Psoas muscle (tissue), 8 donors: ENCODE results near the gene BAIAP3. TPM values are rescaled to one million over a fixed set of nuclear protein-coding genes. Genes with fewer than 3 reads are reported as not detected.

Experiments used
- ATAC-seq, 4 donors: fragments of 200-7000 bp; cut with Tn5 transposase; one replicate each; pipeline ENCODE4 v1.9.1; 2020; ENCODE audit warnings: moderate library complexity in 3 of 4, mild to moderate bottlenecking in 2 of 4
- DNase-seq, 2 donors: peaks; one replicate each; pipeline ENCODE4 v3.0.0-alpha.2; 2020
- H3K27ac ChIP-seq: fragments of 200-600 bp; one replicate; pipeline ENCODE4 v1.8.0; 2022
- H3K27me3 ChIP-seq, 3 donors: fragments of 200-600 bp in 1 of 3; one replicate each; pipeline versions ENCODE4 v1.6.1 to v1.8.0; 2013 to 2022; ENCODE audit warnings: low read length in 2 of 3, mild to moderate bottlenecking in 2 of 3, moderate library complexity in 1 of 3; ENCODE audit not compliant: insufficient read depth in 3 of 3
- H3K36me3 ChIP-seq, 2 donors: fragments of 200-600 bp in 1 of 2; one replicate each; pipeline versions ENCODE4 v1.6.1 to v1.8.0; 2013 to 2022; ENCODE audit warnings: low read depth in 1 of 2, mild to moderate bottlenecking in 1 of 2, moderate library complexity in 1 of 2; ENCODE audit not compliant: insufficient read depth in 1 of 2
- H3K4me1 ChIP-seq: fragments of 200-600 bp; one replicate; pipeline ENCODE4 v1.8.0; 2022
- H3K4me3 ChIP-seq: fragments of 200-600 bp; one replicate; pipeline ENCODE4 v1.8.0; 2022; ENCODE audit warnings: mild to moderate bottlenecking
- H3K9me3 ChIP-seq: fragments of 200-600 bp; one replicate; pipeline ENCODE4 v1.8.0; 2022
- WGBS, 3 donors: extraction: QIAGEN DNeasy Blood & Tissue Kit; methylation state at CpG; one replicate each; pipeline versions ENCODE4 v1.1.6 to v1.1.7; 2013; 5-methylcytosine and 5-hydroxymethylcytosine counted together
- intact Hi-C, 2 donors: fragments of 100-400 bp; cut with DNase I; formaldehyde crosslinking; loops; one replicate each; pipeline versions ENCODE4 v1.11.0 to v1.14.2; 2022
- polyA plus RNA-seq, 3 donors: library from polyadenylated mRNA; stranded (reverse); fragments of 200-250 nt; gene quantifications; one replicate each; pipeline ENCODE4 v1.2.3, GENCODE V29; 2013
- total RNA-seq, 4 donors: library from RNA; stranded (reverse); fragmentation: NEBNext Ultra II Directional in 2 of 4; extraction: Animal tissue kit (Norgen Biotek cat#: 25700) in 2 of 4; gene quantifications; one replicate each; pipeline versions ENCODE4 v1.2.1 to v1.2.4, GENCODE V29; 2021 to 2023
- TF ChIP-seq, protein P1 (sequence below): fragments of 200-600 bp; IDR thresholded peaks from one replicate; pipeline ENCODE4 v1.8.0; 2022; ENCODE audit warnings: antibody characterized with exemption
- donor health status: healthy with polysubstance abuse.
- donor health status: DM: no; HTN: no; CAD: no; lungs with moderate emphysema.
- donor health status: Bipolar disorder and iron deficiency.
- donor health status: healthy.
- donor health status: DM: yes; HTN: yes; CAD: no.
- donor health status: DM: no; HTN: no; CAD: no.
- donor health status: DM: no; HTN: no; CAD: no.
- donor health status: DM: yes; HTN: yes; CAD: no.

The BAIAP3 gene
- total and polyA plus RNA-seq, 7 donors: 0.38 to 3.5 (median 1.1) TPM

DNA sequence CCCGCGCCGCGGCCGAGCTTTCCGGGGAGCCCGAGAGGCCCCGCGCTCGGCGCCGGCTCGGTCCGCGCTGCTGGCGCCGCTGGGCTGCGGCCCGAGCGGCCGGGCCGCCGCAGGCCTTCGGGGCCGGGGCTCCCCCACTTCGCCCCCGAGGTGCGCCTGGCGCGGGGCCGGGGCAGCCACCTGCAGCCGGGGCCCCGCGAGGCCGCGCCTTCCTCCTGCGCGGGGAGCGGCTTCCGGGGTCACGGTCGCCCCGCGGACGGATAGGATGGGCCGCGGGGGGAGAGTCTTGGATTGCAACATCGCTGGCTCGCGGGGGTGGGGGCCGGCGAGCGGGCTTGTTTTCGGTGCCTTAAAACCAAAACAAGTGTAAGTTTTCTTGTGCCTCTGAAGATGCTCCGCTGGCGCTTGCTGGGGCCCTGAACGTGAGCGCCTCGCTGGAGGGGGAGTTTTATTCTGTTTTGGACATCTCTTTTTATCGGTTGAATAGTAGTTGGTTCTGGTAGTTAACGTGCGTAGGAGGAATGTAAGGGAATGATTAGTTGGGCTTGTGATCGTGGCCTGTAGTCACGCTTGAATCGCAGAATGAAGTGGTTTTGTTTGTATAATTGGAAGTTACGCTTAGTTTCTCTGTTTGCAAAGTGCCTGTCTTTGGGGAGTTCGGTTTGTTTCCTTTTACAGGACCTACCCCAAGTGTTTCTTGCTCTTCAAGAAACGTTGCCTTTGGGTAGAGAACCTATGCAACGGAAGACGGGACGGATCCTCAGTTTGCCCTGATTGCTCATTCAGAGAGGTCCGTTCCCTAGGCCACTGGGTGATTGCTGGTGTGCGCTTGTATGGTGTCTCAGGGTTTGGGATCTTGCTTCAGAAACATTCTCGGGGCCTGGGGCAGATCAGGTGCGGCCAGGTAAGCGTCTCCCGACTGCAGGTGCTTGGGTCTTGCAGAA is 23.3 kb upstream of the BAIAP3 start:
- H3K4me3 ChIP-seq: peak overlapping the region; percentile 90
- peaks cover 37% of the 10 kb centered on the region for H3K4me1 ChIP-seq
- peaks cover 0 to 14% of the 10 kb centered on the region in 2 donors for H3K36me3 ChIP-seq
- ATAC-seq: no peak
- DNase-seq: peak; percentile 78 to 82
- WGBS, 3 donors: 1 to 2% (median 1%) methylated on average over 46 to 77 of the region's 77 CpGs
- H3K27me3 ChIP-seq: no peaks in the 10 kb centered on the region
- intact Hi-C loops: no loop called here
- TF ChIP-seq, protein P1, sequence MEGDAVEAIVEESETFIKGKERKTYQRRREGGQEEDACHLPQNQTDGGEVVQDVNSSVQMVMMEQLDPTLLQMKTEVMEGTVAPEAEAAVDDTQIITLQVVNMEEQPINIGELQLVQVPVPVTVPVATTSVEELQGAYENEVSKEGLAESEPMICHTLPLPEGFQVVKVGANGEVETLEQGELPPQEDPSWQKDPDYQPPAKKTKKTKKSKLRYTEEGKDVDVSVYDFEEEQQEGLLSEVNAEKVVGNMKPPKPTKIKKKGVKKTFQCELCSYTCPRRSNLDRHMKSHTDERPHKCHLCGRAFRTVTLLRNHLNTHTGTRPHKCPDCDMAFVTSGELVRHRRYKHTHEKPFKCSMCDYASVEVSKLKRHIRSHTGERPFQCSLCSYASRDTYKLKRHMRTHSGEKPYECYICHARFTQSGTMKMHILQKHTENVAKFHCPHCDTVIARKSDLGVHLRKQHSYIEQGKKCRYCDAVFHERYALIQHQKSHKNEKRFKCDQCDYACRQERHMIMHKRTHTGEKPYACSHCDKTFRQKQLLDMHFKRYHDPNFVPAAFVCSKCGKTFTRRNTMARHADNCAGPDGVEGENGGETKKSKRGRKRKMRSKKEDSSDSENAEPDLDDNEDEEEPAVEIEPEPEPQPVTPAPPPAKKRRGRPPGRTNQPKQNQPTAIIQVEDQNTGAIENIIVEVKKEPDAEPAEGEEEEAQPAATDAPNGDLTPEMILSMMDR: no peak
- peak overlapping the region; percentile 68 for H3K27ac ChIP-seq
- H3K9me3 ChIP-seq: no peaks in the 10 kb centered on the region

DNA sequence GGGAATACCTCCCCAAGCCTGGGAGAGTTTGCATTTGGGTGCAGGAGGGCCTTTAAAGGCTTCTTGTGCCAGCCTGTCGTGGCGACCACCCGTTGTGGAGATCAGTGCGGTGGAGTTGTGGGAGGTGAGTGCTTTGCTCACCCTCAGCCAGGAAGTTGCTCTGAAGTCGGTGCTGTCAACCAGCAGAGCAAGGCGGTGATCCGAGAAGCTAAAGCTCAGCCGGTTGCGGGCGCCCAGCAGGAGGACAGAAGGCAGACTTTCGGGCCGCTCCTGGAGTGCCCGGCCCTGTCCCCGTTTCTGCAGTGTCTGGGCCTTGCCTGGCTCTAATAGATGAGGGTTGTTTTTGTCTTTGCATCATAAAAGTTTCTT is 22.6 kb upstream of the BAIAP3 start:
- WGBS, 3 donors: 4 to 8% (median 4%) methylated on average over 14 of the region's 14 CpGs

DNA sequence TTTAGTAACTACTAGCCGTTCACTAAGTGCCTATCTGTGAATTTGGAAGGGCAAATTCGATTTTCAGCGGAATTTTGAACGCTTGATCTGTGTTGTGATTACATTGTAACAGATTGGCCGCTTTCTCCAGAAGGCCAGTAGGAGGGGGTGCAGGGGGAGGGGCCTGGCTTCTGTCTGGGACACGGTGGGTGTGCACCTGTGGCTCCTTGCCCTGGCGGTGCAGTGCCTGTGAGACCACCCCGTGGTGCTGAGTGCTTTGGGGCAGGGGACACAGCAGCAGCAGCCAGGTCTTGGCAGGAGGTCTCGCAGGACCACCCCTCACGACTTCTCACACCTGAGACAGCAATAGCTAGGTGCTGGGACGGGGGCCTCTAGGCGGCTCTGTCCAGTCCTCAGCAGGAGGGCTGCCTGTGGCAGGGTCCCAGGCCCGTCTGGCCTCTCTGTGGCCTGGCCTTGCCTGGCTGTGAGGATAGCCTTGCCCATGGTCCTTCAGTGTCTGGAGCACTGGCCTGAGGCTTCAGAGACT is 22.2 kb upstream of the BAIAP3 start:
- Histone ChIP-seq H3K9me3 (no peaks in the 10 kb centered on the region), H3K27me3 (no peaks in the 10 kb centered on the region), H3K4me1 (peaks cover 37% of the 10 kb centered on the region), H3K27ac (peak overlapping the region; percentile 68), H3K36me3 (peaks cover 4 to 25% of the 10 kb centered on the region in 2 donors), H3K4me3 (peak overlapping the region; percentile 90)
- ATAC-seq (no peak), DNase-seq (no peak)
- 15 to 21% (median 19%) methylated on average over 13 of the region's 13 CpGs for WGBS, 3 donors
- TF ChIP-seq, protein P1: no peak
- intact Hi-C loops: no loop called here

More for the DNA sequence above, 22.6 kb upstream of the BAIAP3 start:
- peaks cover 37% of the 10 kb centered on the region for H3K4me1 ChIP-seq
- no peak for DNase-seq
- no peaks in the 10 kb centered on the region for H3K27me3 ChIP-seq
- no peaks in the 10 kb centered on the region for H3K9me3 ChIP-seq
- intact Hi-C loops: no loop called here
- peak overlapping the region; percentile 90 for H3K4me3 ChIP-seq
- ATAC-seq: no peak
- TF ChIP-seq, protein P1: no peak
- H3K27ac ChIP-seq: peak overlapping the region; percentile 68
- peaks cover 4 to 20% of the 10 kb centered on the region in 2 donors for H3K36me3 ChIP-seq

DNA sequence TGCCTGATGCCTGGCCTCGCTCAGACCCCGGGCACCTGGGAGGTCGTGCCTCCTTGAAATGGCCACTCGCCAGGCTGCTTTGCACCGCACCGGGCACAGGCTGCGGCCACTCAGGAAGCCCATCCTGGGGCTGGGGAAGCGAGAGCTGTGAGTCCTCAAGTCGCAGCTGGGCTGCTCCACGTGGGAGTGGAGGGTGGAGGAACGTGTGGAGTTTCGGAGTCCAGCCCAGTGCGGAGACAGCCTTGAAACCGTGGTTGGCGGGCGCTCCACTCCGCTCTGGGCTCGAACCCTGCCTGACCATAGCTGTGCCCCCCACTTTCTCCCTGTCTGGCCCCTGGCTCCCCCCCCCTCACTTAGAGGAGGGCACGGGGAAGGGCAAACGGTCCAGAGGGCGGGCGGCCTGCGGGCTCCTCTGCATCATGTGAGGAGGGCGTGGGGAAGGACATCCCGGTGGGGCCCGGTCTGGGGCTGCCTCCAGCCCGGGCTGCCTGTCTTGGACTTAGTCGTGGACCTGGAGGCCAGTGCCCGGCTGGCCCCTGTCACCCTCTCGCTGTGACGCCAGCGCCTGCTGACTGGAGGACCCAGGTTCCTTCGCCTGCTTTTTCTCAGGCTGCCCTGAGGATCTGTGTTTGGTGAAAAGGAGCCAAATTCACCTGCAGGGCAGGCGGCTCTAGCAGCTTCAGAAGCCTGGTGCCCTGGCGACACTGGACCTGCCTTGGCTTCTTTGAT is 21.5 kb upstream of the BAIAP3 start:
- intact Hi-C loops: no loop called here
- no peak for DNase-seq
- H3K27me3 ChIP-seq: no peaks in the 10 kb centered on the region
- peaks cover 4 to 31% of the 10 kb centered on the region in 2 donors for H3K36me3 ChIP-seq
- no peak for ATAC-seq
- 24 to 31% (median 25%) methylated on average over 29 to 35 of the region's 35 CpGs for WGBS, 3 donors
- H3K27ac ChIP-seq: peak overlapping the region; percentile 68
- no peaks in the 10 kb centered on the region for H3K9me3 ChIP-seq
- TF ChIP-seq, protein P1: no peak
- H3K4me3 ChIP-seq: peak overlapping the region; percentile 90
- peaks cover 37% of the 10 kb centered on the region for H3K4me1 ChIP-seq
